Sigmoid colon (tissue), 7 donors: ENCODE measurements around the gene TCF25. TPM values are rescaled to one million over a fixed set of nuclear protein-coding genes. Genes with fewer than 3 reads are reported as not detected.
"Not testable (repeated sequence)": the region's sequence is repeated elsewhere in the genome, so short reads cannot be mapped to it uniquely, and the experiment has no call there.

Source experiments
- DNase-seq: peaks from one replicate; pipeline ENCODE4 v3.0.0-alpha.2; 2019
- H3K27ac ChIP-seq, 4 donors: fragments of 200-600 bp; sonication (generic); one replicate each; pipeline ENCODE4 v1.5.1; 2016 to 2019; ENCODE audit warnings: mild to moderate bottlenecking in 1 of 4
- H3K27me3 ChIP-seq, 3 donors: fragments of 200-600 bp; sonication (generic); one replicate each; pipeline ENCODE4 v1.5.1; 2019; ENCODE audit warnings: mild to moderate bottlenecking in 1 of 3
- H3K36me3 ChIP-seq, 4 donors: fragments of 200-600 bp; sonication (generic); one replicate each; pipeline ENCODE4 v1.5.1; 2016 to 2019
- H3K4me1 ChIP-seq, 4 donors: fragments of 200-600 bp; sonication (generic); one replicate each; pipeline ENCODE4 v1.5.1; 2017 to 2019
- H3K4me3 ChIP-seq, 4 donors: fragments of 200-600 bp; sonication (generic); one replicate each; pipeline ENCODE4 v1.5.1; 2017 to 2019; ENCODE audit warnings: mild to moderate bottlenecking in 2 of 4, moderate library complexity in 1 of 4
- H3K9me3 ChIP-seq, 4 donors: fragments of 200-600 bp in 3 of 4; sonication (generic) in 3 of 4; one replicate each; pipeline versions ENCODE4 v1.5.1 to v1.6.1; 2013 to 2019
- CTCF ChIP-seq, 4 experiments: fragments of 450-650 bp in 3 of 4; fragments of 200-600 bp in 1 of 4; IDR thresholded peaks; one replicate each; pipeline ENCODE4 v1.5.1; 2016 to 2019; ENCODE audit warnings: antibody characterized with exemption in 4 of 4, mild to moderate bottlenecking in 3 of 4, moderate library complexity in 2 of 4
- EP300 ChIP-seq, 4 donors: sonication (generic); formaldehyde crosslinking; IDR thresholded peaks; one replicate each; pipeline ENCODE4 v1.6.1; 2017; ENCODE audit warnings: antibody characterized with exemption in 4 of 4
- POLR2A ChIP-seq, 2 donors: fragments of 450-650 bp; IDR thresholded peaks; one replicate each; pipeline ENCODE4 v1.6.1; 2016; ENCODE audit warnings: antibody characterized with exemption in 2 of 2, mild to moderate bottlenecking in 2 of 2, moderate library complexity in 2 of 2
- POLR2AphosphoS5 ChIP-seq, 4 donors: sonication (generic); formaldehyde crosslinking; IDR thresholded peaks; one replicate each; pipeline ENCODE4 v1.6.1; 2017; ENCODE audit warnings: antibody characterized with exemption in 4 of 4
- WGBS, 2 donors: extraction: QIAGEN DNeasy Blood & Tissue Kit; methylation state at CpG; one replicate each; pipeline ENCODE4 v1.1.7; 2013; 5-methylcytosine and 5-hydroxymethylcytosine counted together
- intact Hi-C: fragments of 100-400 bp; cut with DNase I; formaldehyde crosslinking; loops from one replicate; pipeline ENCODE4 v1.15.1; 2023
- polyA plus RNA-seq, 3 donors: library from polyadenylated mRNA; stranded (reverse); fragments of 200-250 nt; gene quantifications; one replicate each; pipeline ENCODE4 v1.2.3, GENCODE V29; 2013
- total RNA-seq, 4 donors: library from RNA; depleted of rRNA; stranded (reverse); fragments of >200 nt; gene quantifications; one replicate each; pipeline ENCODE4 v1.1.0, GENCODE V29; 2016
- donor health status: healthy with polysubstance abuse.
- donor health status: Bipolar disorder and iron deficiency.
- donor health status: healthy.

Gene TCF25
- 100 to 1,000 TPM; 131 to 244 (median 181) TPM for total RNA-seq
- 100 to 1,000 TPM in 2 of 3 donors, 10 to 100 TPM in 1; 89.7 to 161 (median 106) TPM for polyA plus RNA-seq

GRCh38 chr16:89873109-89873971 lies at the start of gene TCF25:
TSS of gene TCF25 (plus strand) at chr16:89873592. CDS start at chr16:89873668, 76 bp downstream.
- Histone ChIP-seq H3K9me3 (no peaks in the 10 kb centered on the region), H3K36me3 (peaks cover 0 to 10% (median under 1%) of the 10 kb centered on the region in 4 donors), H3K27me3 (no peaks in the 10 kb centered on the region), H3K4me3 (peak within 1 kb of the TSS; percentile 84 to 95 (median 91)), H3K27ac (peak within 1 kb of the TSS; percentile 99 to 100 (median 100)), H3K4me1 (peaks cover 0 to 28% (median 22%) of the 10 kb centered on the region in 4 donors)
- intact Hi-C loops: loop anchor here (5.0 kb wide), 2 partner anchors 56 to 186 kb away; partner anchors contain the start of genes CDK10 and FANCA
- peak; percentile 90 for DNase-seq
- TF ChIP-seq EP300 (IDR thresholded peaks at IDR 0.05) (no peak), POLR2AphosphoS5 (IDR thresholded peaks at IDR 0.05) (peak; percentile 86 to 96 (median 92)), POLR2A (IDR thresholded peaks at IDR 0.05) (peak; percentile 69 to 78), CTCF (IDR thresholded peaks at IDR 0.05) (no peak)
- WGBS, 2 donors: 0 to 1% methylated on average over 104 of the region's 104 CpGs

- DNase-seq, intact Hi-C loops, H3K9me3 ChIP-seq, H3K27ac ChIP-seq, H3K27me3 ChIP-seq, H3K4me3 ChIP-seq, H3K36me3 ChIP-seq: not testable (repeated sequence)
- H3K4me1 ChIP-seq: peaks cover 0 to 13% (median 12%) of the 10 kb centered on the region in 4 donors
- WGBS, 2 donors: 74 to 79% methylated on average over 5 of the region's 5 CpGs
Observed at GRCh38 chr16:89823824-89824148, 49.6 kb upstream of the TCF25 start.

- H3K9me3 ChIP-seq: no peaks in the 10 kb centered on the region
Observed at GRCh38 chr16:89826531-89827382, 46.6 kb upstream of the TCF25 start.

GRCh38 chr16:89827383-89828198 lies 45.8 kb upstream of the TCF25 start:
- TF ChIP-seq POLR2AphosphoS5 (IDR thresholded peaks at IDR 0.05): peak in 1 of 4 donors; percentile 28
- TF ChIP-seq EP300 (IDR thresholded peaks at IDR 0.05): no peak
- no peak for TF ChIP-seq CTCF (IDR thresholded peaks at IDR 0.05)
- peak in 1 of 2 donors; percentile 32 for TF ChIP-seq POLR2A (IDR thresholded peaks at IDR 0.05)
- Histone ChIP-seq H3K9me3 (no peaks in the 10 kb centered on the region), H3K27ac (peak overlapping the region; percentile 68 to 87 (median 79)), H3K27me3 (no peaks in the 10 kb centered on the region), H3K36me3 (no peaks in the 10 kb centered on the region), H3K4me3 (peak overlapping the region; percentile 31 to 74 (median 55)), H3K4me1 (peaks cover 0 to 19% (median 18%) of the 10 kb centered on the region in 4 donors)
- intact Hi-C loops: no loop called here
- WGBS, 2 donors: 3 to 10% methylated on average over 43 of the region's 43 CpGs
- no peak for DNase-seq

More at GRCh38 chr16:89826531-89827382, 46.6 kb upstream of the TCF25 start:
- Histone ChIP-seq H3K27ac (peak overlapping the region in 1 of 4 donors; percentile 87), H3K27me3 (no peaks in the 10 kb centered on the region), H3K36me3 (no peaks in the 10 kb centered on the region), H3K4me3 (no peak overlapping the region), H3K4me1 (peaks cover 0 to 19% (median 18%) of the 10 kb centered on the region in 4 donors)
- intact Hi-C loops: no loop called here
- TF ChIP-seq POLR2AphosphoS5 (IDR thresholded peaks at IDR 0.05) (no peak), CTCF (IDR thresholded peaks at IDR 0.05) (no peak), EP300 (IDR thresholded peaks at IDR 0.05) (no peak), POLR2A (IDR thresholded peaks at IDR 0.05) (no peak)
- 73 to 86% methylated on average over 26 of the region's 26 CpGs for WGBS, 2 donors
- DNase-seq: no peak
